Activated naive CD4-positive, alpha-beta T cell treated with anti-CD3 and anti-CD28 coated beads, Interleukin-2, amount 50 U/mL, for 72 hours (primary cell): ENCODE data around the gene BICDL2. TPM values are rescaled to one million over a fixed set of nuclear protein-coding genes. Genes with fewer than 3 reads are reported as not detected.
"Not testable (repeated sequence)": the region's sequence is repeated elsewhere in the genome, so short reads cannot be mapped to it uniquely, and the experiment has no call there.

Source experiments
- ATAC-seq, 2 donors: fragments of 150-1000 bp; cut with Tn5 transposase; 2 replicates each; pipeline ENCODE4 v1.10.0; 2021; ENCODE audit warnings: mild to moderate bottlenecking in 2 of 2, moderate library complexity in 2 of 2
- DNase-seq, 2 donors: peaks; one replicate each; pipeline ENCODE4 v3.0.0; 2021 to 2022; ENCODE audit warnings: low spot score in 2 of 2
- H3K27ac Mint-ChIP-seq, 2 donors: one replicate each; pipeline ENCODE4 v1.8.0; 2022; ENCODE audit warnings: mild to moderate bottlenecking in 2 of 2, mixed read lengths in 2 of 2
- H3K36me3 Mint-ChIP-seq, 2 donors: one replicate each; pipeline ENCODE4 v1.8.0; 2022; ENCODE audit warnings: mixed read lengths in 2 of 2
- H3K9me3 Mint-ChIP-seq, 2 donors: one replicate each; pipeline ENCODE4 v1.8.0; 2022; ENCODE audit warnings: mixed read lengths in 2 of 2
- total RNA-seq, 2 donors: library from RNA; stranded (reverse); gene quantifications; one replicate each; pipeline ENCODE4 v1.2.3, GENCODE V29; 2022

The BICDL2 gene
- total RNA-seq, 2 donors from 2014 or later = 2.9 TPM; not detected in 1

DNA sequence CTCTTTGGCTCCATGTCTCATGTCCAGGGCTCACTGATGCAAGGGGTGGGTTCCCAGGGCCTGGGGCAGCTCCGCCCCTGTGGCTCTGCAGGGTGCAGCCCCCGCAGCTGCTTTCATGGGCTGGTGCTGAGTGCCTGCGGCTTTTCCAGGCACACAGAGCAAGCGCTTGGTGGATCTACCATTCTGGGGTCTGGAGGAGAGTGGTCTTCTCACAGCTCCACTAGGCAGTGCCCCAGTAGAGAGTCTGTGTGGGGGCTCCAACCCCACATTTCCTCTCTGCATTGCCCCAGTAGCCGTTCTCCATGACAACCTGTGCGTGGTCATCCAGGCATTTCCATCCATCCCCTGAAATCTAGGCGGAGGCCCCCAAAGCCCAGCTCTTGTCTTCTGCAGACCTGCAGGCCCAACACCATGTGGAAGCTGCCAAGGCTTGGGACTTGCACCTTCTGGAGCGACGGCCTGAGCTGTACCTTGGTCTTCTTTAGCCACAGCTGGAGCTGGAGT lies 33.9 kb upstream of the BICDL2 start:
- peaks cover 45 to 54% of the 10 kb centered on the region in 2 donors for H3K36me3 Mint-ChIP-seq
- ATAC-seq (no peak), DNase-seq (no peak)
- peak overlapping the region; percentile 32 to 99 for H3K27ac Mint-ChIP-seq
- H3K9me3 Mint-ChIP-seq = peaks cover 0 to 5% of the 10 kb centered on the region in 2 donors

DNA sequence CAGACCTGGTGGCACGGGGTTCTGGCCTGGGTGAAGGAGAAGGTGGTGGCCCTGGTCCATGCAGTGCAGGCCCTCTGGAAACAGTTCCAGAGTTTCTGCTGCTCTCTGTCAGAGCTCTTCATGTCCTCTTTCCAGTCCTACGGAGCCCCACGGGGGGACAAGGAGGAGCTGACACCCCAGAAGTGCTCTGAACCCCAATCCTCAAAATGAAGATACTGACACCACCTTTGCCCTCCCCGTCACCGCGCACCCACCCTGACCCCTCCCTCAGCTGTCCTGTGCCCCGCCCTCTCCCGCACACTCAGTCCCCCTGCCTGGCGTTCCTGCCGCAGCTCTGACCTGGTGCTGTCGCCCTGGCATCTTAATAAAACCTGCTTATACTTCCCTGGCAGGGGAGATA lies 32.4 kb upstream of the BICDL2 start:
- peak overlapping the region; percentile 74 to 99 for H3K27ac Mint-ChIP-seq
- not testable (repeated sequence) for H3K9me3 Mint-ChIP-seq, ATAC-seq, DNase-seq
- peaks cover 50 to 52% of the 10 kb centered on the region in 2 donors for H3K36me3 Mint-ChIP-seq

DNA sequence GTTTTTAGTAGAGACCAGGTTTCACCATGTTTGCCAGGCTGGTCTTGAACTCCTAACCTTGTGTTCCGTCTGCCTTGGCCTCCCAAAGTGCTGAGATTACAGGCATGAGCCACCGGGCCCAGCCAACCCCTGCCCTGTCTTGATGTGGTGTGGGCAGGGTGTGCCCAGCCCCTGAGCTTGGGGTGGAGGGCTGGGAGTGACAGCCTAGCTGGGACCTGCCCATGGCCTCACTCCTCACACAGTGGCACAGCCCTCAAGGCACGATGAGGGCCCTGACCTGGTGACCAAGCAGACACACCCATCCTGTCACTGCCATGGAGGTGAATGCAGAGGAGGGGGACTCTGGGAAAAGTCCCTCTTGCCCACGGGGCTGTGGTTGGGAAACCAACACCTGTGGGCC lies 31.7 kb upstream of the BICDL2 start:
- ATAC-seq (no peak), DNase-seq (no peak)
- Mint-ChIP-seq H3K36me3 (peaks cover 50 to 56% of the 10 kb centered on the region in 2 donors), H3K27ac (peak overlapping the region; percentile 98 to 99), H3K9me3 (no peaks in the 10 kb centered on the region)

DNA sequence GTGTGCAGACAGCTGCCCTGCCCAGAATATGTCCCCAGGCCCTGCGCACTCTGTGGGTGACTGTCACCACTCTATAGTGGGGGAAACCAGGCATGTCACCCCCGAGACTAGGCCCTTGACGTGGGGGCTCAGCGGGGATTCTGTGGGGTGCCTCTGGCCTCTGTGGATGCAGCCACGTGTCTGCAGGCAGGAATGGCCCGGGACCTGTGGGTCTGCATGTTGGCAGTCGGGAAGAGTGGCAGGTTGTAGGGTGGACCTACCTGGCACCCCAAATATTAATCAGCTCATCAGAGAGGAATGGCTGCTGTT lies 29.6 kb upstream of the BICDL2 start:
- Mint-ChIP-seq H3K27ac (peak overlapping the region; percentile 99 to 100), H3K36me3 (peaks cover 50 to 64% of the 10 kb centered on the region in 2 donors), H3K9me3 (peaks cover 0 to 4% of the 10 kb centered on the region in 2 donors)
- DNase-seq (no peak), ATAC-seq (peak in 1 of 2 donors; percentile 1)

DNA sequence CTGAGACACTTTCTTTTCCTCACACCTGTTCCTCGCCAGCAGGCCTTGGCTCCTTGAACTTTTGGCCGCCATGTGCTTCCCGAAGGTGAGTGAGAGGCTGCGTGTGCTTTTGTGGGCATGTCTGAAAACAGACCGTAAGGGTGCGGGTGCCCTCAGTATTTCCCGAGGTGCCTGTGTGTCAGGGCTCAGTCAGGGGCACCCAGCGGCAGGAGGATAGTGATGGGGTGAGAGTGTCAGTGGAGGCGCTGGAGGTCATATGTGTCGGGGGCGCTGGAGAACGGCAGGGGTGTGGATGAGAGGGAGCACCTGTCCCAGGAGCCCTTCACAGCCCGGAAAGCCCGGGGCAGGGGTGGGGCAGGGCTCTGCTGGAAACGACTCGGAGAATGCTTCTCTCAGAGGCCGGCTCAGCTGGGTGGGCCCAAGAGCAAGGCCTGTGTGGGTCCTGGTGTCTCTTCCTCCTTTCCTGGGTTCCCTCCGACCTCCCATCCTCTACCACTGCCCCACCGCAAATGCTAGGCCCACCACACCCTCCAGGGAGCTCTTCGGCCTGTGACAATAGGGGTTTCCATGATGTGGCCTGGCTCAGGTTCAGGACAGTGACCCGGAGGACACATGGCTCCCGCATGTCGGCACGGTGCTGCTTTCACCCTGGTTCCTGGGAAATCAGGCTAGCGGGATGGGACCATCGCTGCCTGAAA lies 29.1 kb upstream of the BICDL2 start:
- Mint-ChIP-seq H3K36me3 (peaks cover 50 to 64% of the 10 kb centered on the region in 2 donors), H3K27ac (peak overlapping the region; percentile 99 to 100), H3K9me3 (peaks cover 0 to 4% of the 10 kb centered on the region in 2 donors)
- ATAC-seq (peak in 1 of 2 donors; percentile 23), DNase-seq (no peak)

DNA sequence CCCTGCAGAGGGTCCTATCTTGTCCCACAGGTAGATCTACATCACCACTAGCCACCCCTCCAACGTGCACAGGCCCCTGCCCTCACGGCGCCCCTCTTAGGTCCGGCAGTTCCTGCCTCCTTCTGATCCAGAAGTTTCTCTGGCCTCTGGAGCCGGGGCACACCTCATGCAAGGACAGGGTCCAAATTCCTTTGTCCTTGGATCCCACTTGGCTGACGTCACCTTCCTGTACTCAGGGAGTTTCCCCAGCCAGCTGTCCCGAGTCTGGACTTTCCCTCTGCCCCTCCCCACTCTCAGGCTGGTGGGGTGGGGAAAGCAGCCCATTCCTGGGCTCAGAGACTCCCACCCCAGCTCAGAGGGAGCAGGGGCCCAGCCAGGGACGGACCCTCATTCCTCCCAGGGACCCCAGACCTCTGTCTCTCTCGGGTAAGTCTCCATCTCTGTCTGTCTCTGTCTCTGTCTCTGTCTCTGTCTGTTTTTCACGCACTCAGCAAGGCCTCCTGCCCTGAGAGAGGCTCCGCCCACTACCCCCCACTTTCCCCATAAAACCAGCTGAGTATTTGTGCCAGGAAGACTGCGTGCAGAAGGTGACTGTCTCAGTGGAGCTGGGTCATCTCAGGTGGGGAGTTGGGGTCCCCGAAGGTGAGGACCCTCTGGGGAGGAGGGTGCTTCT lies 28.5 kb upstream of the BICDL2 start, which contains the start of gene IL32:
IL32 (plus strand) TSS at position 572 of the 673 bp plus-strand sequence. CDS start 172 bp downstream, outside the sequence.
- ATAC-seq = peak; percentile 66
- Mint-ChIP-seq H3K27ac (peak within 1 kb of the TSS; percentile 99 to 100), H3K9me3 (peaks cover 0 to 4% of the 10 kb centered on the region in 2 donors), H3K36me3 (peaks cover 49 to 62% of the 10 kb centered on the region in 2 donors)
- peak; percentile 73 to 82 for DNase-seq

DNA sequence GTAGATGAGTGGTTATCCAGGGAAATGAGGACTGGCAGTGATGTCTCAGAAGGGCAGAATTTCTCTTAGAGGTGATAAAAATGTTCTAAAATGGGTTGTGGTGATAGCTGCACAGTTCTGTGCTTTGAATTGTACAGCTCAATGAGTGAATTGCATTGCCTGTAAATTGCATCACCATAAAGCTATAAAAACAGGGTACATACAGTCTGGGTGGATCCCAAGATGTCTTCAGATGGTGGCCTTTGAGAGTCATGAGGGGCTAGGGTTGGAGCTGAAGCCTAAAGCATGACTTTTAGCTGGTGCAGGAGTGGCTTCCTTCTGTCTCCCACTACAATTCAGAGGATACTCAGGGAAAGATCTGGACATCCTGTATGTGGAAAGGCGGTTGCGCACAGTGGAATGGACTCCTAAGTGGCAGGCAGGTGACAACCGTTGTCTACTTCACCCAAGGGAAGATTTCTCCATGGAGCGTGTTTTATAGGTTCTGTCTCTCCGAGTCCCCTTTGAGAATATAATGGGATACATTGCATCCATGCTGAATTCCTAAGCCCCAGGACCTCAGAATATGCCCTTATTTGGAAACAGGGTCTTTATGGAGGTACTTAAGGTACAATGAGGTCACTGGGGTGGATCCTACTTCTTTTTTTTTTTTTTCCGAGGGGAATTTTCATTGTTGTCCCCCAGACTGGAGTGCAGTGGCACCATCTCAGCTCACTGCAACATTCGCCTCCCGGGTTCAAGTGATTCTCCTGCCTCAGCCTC lies 27.1 kb upstream of the BICDL2 start:
- ATAC-seq (no peak), DNase-seq (no peak)
- H3K9me3 Mint-ChIP-seq = peaks cover 0 to 4% of the 10 kb centered on the region in 2 donors
- peak overlapping the region; percentile 99 to 100 for H3K27ac Mint-ChIP-seq
- H3K36me3 Mint-ChIP-seq = peaks cover 36 to 50% of the 10 kb centered on the region in 2 donors

DNA sequence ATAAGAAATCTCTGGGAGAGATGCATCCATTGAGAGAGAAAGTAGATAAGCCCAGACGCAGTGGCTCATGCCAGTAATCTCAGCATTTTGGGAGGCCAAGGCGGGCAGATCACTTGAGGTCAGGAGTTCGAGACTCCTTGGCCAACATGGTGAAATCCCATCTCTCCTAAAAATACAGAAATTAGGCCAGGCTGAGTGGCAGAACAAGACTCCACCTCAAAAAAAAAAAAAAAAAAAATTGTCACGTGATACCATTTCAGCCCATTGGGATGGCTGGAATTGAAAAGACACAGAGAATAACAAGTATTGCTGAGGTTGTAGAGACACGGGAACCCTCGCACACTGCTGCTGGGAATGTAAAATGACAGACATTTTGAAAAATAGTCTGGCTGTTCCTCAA lies 25.8 kb upstream of the BICDL2 start:
- peaks cover 0 to 4% of the 10 kb centered on the region in 2 donors for H3K9me3 Mint-ChIP-seq
- peak overlapping the region in 1 of 2 donors; percentile 99 for H3K27ac Mint-ChIP-seq
- DNase-seq = no peak

DNA sequence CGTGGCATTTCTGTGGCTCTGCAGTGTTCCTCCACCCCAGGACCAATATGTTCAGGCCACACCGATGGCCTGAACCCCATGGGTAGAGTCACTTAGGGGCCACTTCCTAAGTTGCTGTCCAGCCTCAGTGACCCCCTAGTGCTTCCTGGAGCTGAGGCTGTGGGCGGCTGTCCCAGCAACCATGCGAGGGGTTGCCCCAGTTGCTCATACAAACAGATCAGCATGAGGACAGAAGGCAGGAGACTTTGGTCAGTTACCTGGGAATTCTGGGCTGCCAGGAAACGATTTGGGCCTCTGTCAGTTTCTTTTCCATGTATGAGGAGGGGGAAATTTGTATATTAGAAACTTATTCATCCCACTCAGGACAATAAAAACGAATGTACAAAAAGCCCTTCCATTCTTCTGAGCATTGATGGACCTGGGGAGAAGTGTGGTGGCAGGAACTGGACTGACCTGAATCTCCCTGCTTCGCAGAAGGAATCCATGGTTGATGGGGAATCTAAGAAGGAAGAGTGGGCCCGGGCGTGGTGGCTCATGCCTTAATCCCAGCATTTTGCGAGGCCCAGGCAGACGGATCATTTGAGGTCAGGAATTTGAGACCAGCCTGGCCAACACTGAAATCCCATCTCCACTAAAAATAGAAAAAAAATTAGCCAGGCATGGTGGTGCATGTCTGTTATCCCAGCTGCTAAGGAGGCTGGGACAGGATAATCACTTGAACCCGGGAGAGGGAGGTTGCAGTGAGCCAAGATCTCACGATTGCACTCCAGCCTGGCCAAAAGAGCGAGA lies 23.8 kb upstream of the BICDL2 start:
- DNase-seq (no peak), ATAC-seq (no peak)
- Mint-ChIP-seq H3K36me3 (peaks cover 3 to 20% of the 10 kb centered on the region in 2 donors), H3K9me3 (peaks cover 0 to 4% of the 10 kb centered on the region in 2 donors), H3K27ac (peak overlapping the region; percentile 94 to 98)

More for the DNA sequence above, 25.8 kb upstream of the BICDL2 start:
- no peak for ATAC-seq
- H3K36me3 Mint-ChIP-seq = peaks cover 24 to 37% of the 10 kb centered on the region in 2 donors

DNA sequence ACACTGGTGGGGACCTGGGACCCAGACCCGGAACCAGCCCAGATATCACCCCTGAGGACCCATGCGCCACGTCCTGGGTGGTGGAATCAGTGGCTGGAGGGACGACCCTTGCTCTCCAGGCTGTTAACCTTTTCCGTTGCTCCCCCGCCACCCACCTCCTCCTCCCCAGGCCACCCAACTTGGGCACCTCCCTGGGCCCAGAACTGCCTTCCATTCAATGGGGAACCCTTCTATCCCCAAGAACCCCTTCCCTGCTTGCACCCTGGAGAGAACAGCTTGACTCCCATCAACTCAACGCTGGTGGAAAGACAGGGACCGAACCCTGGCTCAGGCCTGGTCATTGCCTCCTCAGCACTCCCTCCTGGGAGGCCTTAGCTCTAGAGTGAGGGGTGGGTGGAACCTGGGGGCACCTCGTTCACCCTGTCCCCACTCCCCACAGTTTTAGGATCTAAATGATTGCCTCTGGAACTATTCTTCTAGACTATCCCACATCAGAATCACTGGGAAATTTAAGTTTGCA lies 23.0 kb upstream of the BICDL2 start:
- H3K36me3 Mint-ChIP-seq = peaks cover 0 to 22% of the 10 kb centered on the region in 2 donors
- DNase-seq = no peak
- peak in 1 of 2 donors; percentile 1 for ATAC-seq
- peak overlapping the region; percentile 94 to 98 for H3K27ac Mint-ChIP-seq
- peaks cover 0 to 4% of the 10 kb centered on the region in 2 donors for H3K9me3 Mint-ChIP-seq

DNA sequence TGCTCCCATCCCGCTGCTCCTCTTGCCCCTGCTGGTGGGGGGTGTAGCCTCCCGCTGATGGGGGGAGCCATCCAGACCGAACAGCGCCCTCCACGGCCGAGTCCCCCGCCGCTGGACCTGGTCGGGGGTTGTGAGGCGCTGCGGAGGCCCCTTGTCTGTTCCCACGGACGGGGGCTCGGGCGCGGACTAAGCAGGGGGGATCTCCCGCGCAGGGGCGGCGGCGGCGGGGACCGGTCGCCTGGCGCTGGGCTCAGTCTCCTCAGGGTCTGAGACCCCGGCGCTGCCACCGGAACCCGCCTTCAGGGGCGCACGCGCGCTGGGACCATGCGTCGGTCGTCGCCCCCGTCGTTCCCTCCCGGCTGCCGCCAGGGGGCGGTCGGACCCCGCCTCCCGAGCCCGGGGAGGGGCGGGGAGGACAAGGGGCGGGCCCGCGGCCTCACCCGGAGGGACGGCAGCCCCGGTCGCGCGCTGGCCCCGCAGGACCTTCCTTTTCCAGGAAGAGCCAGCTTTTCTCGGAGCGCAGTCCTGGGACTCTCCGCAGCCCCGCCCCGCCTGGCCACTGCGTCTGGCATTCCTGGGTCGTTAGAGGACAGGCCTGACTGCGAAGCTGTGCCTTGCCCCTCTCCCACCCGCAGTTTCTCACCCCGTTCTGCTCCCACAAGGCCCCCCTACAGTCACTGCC lies 22.4 kb upstream of the BICDL2 start:
- H3K9me3 Mint-ChIP-seq = peaks cover 0 to 4% of the 10 kb centered on the region in 2 donors
- peak; percentile 92 to 98 for DNase-seq
- H3K36me3 Mint-ChIP-seq = peaks cover 0 to 24% of the 10 kb centered on the region in 2 donors
- H3K27ac Mint-ChIP-seq = peak overlapping the region; percentile 94 to 98
- ATAC-seq = peak; percentile 90

DNA sequence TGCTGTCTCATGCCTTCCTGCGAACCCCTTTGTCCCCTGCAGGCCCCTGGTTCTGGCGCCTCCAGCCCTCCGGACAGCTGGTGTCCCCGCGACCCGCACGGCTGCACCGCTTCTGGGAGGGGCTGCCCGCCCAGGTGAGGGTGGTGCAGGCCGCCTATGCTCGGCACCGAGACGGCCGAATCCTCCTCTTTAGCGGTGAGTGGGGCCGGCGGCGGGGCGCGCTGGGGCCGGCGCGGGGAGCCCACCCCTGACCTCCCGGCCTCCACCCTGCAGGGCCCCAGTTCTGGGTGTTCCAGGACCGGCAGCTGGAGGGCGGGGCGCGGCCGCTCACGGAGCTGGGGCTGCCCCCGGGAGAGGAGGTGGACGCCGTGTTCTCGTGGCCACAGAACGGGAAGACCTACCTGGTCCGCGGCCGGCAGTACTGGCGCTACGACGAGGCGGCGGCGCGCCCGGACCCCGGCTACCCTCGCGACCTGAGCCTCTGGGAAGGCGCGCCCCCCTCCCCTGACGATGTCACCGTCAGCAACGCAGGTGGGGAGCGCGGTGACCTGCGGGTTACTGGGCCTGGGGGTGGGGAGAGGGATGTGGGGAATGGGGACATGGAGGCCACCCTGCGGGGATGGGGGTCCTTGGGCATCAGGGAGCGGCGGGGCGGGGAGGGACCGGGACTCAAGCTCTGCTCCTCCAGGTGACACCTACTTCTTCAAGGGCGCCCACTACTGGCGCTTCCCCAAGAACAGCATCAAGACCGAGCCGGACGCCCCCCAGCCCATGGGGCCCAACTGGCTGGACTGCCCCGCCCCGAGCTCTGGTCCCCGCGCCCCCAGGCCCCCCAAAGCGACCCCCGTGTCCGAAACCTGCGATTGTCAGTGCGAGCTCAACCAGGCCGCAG lies 21.6 kb upstream of the BICDL2 start:
- Mint-ChIP-seq H3K36me3 (peaks cover 0 to 19% of the 10 kb centered on the region in 2 donors), H3K9me3 (peaks cover 0 to 4% of the 10 kb centered on the region in 2 donors), H3K27ac (peak overlapping the region; percentile 74 to 94)
- DNase-seq (no peak), ATAC-seq (peak; percentile 32 to 48)

DNA sequence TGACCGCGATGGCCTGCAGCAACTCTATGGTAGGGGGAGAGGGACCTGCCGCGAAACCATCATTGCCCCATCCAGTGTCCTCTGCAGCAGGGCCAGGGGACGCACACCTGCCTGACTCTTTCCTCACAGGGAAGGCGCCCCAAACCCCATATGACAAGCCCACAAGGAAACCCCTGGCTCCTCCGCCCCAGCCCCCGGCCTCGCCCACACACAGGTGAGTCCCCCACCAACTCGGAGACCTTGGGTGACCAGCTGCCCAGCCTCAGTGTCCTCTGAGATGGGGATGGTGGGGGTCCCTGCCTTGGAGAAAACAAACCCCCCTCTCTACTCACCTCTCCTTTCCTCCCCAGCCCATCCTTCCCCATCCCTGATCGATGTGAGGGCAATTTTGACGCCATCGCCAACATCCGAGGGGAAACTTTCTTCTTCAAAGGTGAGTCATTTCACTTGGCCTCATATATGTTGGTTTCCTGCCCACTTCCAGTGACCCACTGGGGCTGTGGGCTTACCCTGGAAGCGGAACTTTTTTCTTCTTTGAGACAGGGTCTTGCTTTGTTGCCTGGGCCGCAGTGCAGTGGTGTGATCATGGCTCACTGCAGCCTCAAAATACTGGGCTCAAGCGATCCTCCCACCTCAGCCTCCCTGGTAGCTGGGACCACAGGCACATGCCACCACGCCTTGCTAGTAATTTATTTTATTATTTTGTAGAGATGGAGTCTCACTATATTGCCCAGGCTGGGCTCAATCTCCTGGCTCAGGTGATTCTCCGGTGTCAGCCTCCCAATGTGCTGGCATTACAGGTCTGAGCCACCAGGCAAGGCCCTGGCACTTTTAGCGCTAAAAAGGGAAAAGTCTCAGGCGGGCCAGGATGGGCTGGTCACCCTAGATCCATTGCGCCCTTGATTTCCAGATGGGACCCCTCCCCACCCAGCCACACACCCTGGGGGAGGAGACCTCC lies 20.7 kb upstream of the BICDL2 start:
- Mint-ChIP-seq H3K27ac (peak overlapping the region; percentile 22 to 59), H3K9me3 (no peaks in the 10 kb centered on the region), H3K36me3 (peaks cover 0 to 12% of the 10 kb centered on the region in 2 donors)
- DNase-seq = no peak
- ATAC-seq = no peak
